MM.1S (cell line): ENCODE results near the gene WSB2.

ENCODE experiments used
- DNase-seq: peaks from one replicate; pipeline ENCODE4 v3.0.0-alpha.2; 2015
- H2AFZ ChIP-seq: fragments of 300-600 bp; sonication (generic); 2 replicates; pipeline ENCODE4 v1.6.0; 2016; ENCODE audit warnings: antibody characterized with exemption, low read length
- H3F3A ChIP-seq: fragments of 300-600 bp; sonication (generic); 2 replicates; pipeline ENCODE4 v1.6.1; 2016; ENCODE audit warnings: mild to moderate bottlenecking, antibody characterized with exemption, low read length, moderate library complexity, mixed read lengths; ENCODE audit not compliant: insufficient read depth
- H3K27ac ChIP-seq: fragments of 300-600 bp; sonication (generic); 2 replicates; pipeline ENCODE4 v1.5.1; 2016; ENCODE audit warnings: mild to moderate bottlenecking, low read length
- H3K27me3 ChIP-seq: fragments of 300-600 bp; sonication (generic); replicated peaks from 2 replicates; pipeline ENCODE4 v1.6.0; 2016; ENCODE audit warnings: low read length; ENCODE audit not compliant: insufficient read depth
- H3K36me3 ChIP-seq: fragments of 300-600 bp; sonication (generic); replicated peaks from 2 replicates; pipeline ENCODE4 v1.6.1; 2016; ENCODE audit warnings: mild to moderate bottlenecking, low read length, mixed read lengths; ENCODE audit not compliant: insufficient read depth
- H3K4me1 ChIP-seq: fragments of 300-600 bp; sonication (generic); 2 replicates; pipeline ENCODE4 v1.6.1; 2016; ENCODE audit warnings: low read length, mixed read lengths
- H3K4me2 ChIP-seq: fragments of 300-600 bp; sonication (generic); 2 replicates; pipeline ENCODE4 v1.6.0; 2016; ENCODE audit warnings: low read depth, low read length
- H3K4me3 ChIP-seq: fragments of 300-600 bp; sonication (generic); 2 replicates; pipeline ENCODE4 v1.5.1; 2016; ENCODE audit warnings: low read length, mixed read lengths
- H3K79me2 ChIP-seq: fragments of 300-600 bp; sonication (generic); 2 replicates; pipeline ENCODE4 v1.6.1; 2016; ENCODE audit warnings: mixed run types, low read length, mixed read lengths
- H3K9ac ChIP-seq: fragments of 300-600 bp; sonication (generic); 2 replicates; pipeline ENCODE4 v1.6.1; 2016; ENCODE audit warnings: low read length, mixed read lengths
- H3K9me2 ChIP-seq: fragments of 300-600 bp; sonication (generic); replicated peaks from 2 replicates; pipeline ENCODE4 v1.6.1; 2016; ENCODE audit warnings: mild to moderate bottlenecking, low read length, mixed read lengths; ENCODE audit not compliant: insufficient read depth
- H3K9me3 ChIP-seq: fragments of 300-600 bp; sonication (generic); replicated peaks from 2 replicates; pipeline ENCODE4 v1.6.1; 2016; ENCODE audit warnings: mild to moderate bottlenecking, low read length, mixed read lengths; ENCODE audit not compliant: insufficient read depth
- H4K20me1 ChIP-seq: fragments of 300-600 bp; sonication (generic); 2 replicates; pipeline ENCODE4 v1.6.1; 2016; ENCODE audit warnings: mild to moderate bottlenecking, low read length, moderate library complexity, mixed read lengths; ENCODE audit not compliant: insufficient read depth
- EZH2 ChIP-seq: fragments of 300-600 bp; sonication (generic); optimal IDR thresholded peaks from 2 replicates; pipeline ENCODE3; 2017; ENCODE audit warnings: low read depth, mild to moderate bottlenecking, antibody characterized with exemption, low read length, mixed read lengths
- EZH2phosphoT487 ChIP-seq: fragments of 300-600 bp; sonication (generic); IDR thresholded peaks from 2 replicates; pipeline ENCODE4 v1.6.1; 2018; ENCODE audit warnings: antibody characterized with exemption, low read length
- TF ChIP-seq, protein P1 (sequence below): fragments of 300-600 bp; sonication (generic); IDR thresholded peaks from 2 replicates; pipeline ENCODE4 v1.5.1; 2016; ENCODE audit warnings: antibody characterized with exemption, low read length, mixed read lengths

WSB2 gene

GRCh38 chr12:118107011-118107410, 46.0 kb upstream of the WSB2 start:
- Histone ChIP-seq H3F3A (no peaks in the 10 kb centered on the region), H3K9me2 (no peaks in the 10 kb centered on the region), H3K4me3 (no peak overlapping the region), H4K20me1 (no peaks in the 10 kb centered on the region), H3K4me1 (no peaks in the 10 kb centered on the region), H3K27me3 (0 out of 2 replicates have a peak, but pooled peaks cover 4% of the 10 kb centered on the region), H2AFZ (no peak overlapping the region), H3K9me3 (no peaks in the 10 kb centered on the region), H3K27ac (no peak overlapping the region), H3K36me3 (no peaks in the 10 kb centered on the region), H3K4me2 (no peak overlapping the region), H3K9ac (no peak overlapping the region), H3K79me2 (no peaks in the 10 kb centered on the region)
- no peak for TF ChIP-seq EZH2
- TF ChIP-seq EZH2phosphoT487: no peak
- TF ChIP-seq, protein P1, sequence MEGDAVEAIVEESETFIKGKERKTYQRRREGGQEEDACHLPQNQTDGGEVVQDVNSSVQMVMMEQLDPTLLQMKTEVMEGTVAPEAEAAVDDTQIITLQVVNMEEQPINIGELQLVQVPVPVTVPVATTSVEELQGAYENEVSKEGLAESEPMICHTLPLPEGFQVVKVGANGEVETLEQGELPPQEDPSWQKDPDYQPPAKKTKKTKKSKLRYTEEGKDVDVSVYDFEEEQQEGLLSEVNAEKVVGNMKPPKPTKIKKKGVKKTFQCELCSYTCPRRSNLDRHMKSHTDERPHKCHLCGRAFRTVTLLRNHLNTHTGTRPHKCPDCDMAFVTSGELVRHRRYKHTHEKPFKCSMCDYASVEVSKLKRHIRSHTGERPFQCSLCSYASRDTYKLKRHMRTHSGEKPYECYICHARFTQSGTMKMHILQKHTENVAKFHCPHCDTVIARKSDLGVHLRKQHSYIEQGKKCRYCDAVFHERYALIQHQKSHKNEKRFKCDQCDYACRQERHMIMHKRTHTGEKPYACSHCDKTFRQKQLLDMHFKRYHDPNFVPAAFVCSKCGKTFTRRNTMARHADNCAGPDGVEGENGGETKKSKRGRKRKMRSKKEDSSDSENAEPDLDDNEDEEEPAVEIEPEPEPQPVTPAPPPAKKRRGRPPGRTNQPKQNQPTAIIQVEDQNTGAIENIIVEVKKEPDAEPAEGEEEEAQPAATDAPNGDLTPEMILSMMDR: no peak
- DNase-seq: no peak

DNA sequence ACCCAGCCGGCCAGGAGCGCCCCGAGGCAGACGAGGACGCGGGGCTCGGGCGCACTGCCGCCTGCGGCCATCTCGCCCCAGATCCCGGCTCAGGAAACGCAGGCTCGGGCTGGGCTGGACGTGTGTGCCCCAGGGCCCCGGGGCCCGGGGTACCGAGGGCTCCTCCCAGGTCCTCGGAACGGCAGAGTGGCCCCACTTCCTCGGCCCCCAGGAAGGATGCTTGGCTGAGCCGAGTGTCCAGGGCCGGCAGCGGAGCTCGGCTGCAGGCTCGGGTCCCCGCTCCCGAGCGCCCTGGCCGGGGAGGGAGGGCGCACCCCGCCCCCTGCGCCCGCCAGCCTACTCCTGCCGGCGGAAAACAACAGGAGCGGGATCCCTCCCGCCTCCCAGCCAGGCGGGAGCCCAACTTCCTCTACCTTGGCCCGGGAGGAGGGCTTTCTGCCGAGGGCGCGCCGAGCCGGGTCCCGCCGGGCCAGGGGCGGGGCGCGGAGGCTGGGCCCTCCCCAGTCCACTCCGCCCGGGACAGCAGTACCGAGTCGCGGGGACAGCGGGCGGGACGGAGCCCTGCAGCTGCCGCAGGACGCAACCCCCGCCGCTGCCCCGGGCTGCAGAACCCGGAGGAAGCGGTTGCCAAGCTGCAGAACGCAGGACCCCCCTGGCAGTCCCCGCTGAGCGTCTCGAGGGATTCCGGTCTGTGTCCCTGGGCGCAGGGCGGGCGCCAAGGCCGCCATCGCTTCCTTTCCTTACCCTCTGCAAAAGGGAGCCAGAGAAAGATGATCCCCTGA, 42.8 kb upstream of the WSB2 start, which contains the start of gene VSIG10:
Gene VSIG10, minus strand, starts transcription at position 411 of the 782 bp plus-strand sequence. Its CDS starts 340 bp downstream, at position 71.
- Histone ChIP-seq H3K9ac (no peak within 1 kb of the TSS), H3K27ac (no peak within 1 kb of the TSS)
- no peak for DNase-seq

DNA sequence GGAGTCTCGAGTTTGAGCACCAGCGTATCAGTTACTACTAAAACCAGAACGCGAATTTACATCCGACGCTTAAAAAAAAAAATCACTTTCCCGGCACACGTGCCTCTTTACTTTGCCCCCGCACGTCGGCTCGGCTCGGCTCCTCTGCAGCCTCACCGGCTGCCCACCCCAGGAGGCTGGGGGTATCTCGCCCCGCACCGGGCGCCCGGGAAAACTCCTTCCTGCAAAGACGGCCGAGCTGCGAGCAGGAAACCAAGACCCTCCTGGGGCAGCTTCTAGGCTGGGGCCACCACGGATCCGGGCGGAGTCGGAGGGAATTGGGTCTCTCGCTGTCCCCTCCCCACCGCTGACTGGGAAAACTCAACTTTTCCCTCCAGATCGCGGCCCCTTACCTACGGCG, 42.2 kb upstream of the WSB2 start:
- no peaks in the 10 kb centered on the region for H3K4me1 ChIP-seq
- H4K20me1 ChIP-seq: no peaks in the 10 kb centered on the region
- no peaks in the 10 kb centered on the region for H3K9me2 ChIP-seq
- H3K9me3 ChIP-seq: no peaks in the 10 kb centered on the region
- H3K4me2 ChIP-seq: peak overlapping the region; percentile 27; the same call in 1 of the 2 replicates
- H3K27ac ChIP-seq: no peak overlapping the region
- no peaks in the 10 kb centered on the region for H3K79me2 ChIP-seq
- H2AFZ ChIP-seq: no peak overlapping the region
- no peaks in the 10 kb centered on the region for H3F3A ChIP-seq
- TF ChIP-seq EZH2phosphoT487 (no peak), EZH2 (no peak)
- TF ChIP-seq, protein P1: no peak
- peak overlapping the region; percentile 46; the same call in 1 of the 2 replicates for H3K4me3 ChIP-seq
- DNase-seq: no peak
- no peaks in the 10 kb centered on the region for H3K36me3 ChIP-seq
- H3K27me3 ChIP-seq: 0 out of 2 replicates have a peak, but pooled peaks cover 4% of the 10 kb centered on the region
- no peak overlapping the region for H3K9ac ChIP-seq

More for the DNA sequence above, 42.8 kb upstream of the WSB2 start, which contains the start of gene VSIG10:
- Histone ChIP-seq H3K4me3 (peak within 1 kb of the TSS; percentile 46; the same call in 1 of the 2 replicates), H2AFZ (no peak within 1 kb of the TSS), H3K36me3 (no peaks in the 10 kb centered on the region), H4K20me1 (no peaks in the 10 kb centered on the region), H3K27me3 (0 out of 2 replicates have a peak, but pooled peaks cover 4% of the 10 kb centered on the region), H3K4me1 (no peaks in the 10 kb centered on the region), H3K79me2 (no peaks in the 10 kb centered on the region), H3K9me3 (no peaks in the 10 kb centered on the region), H3K4me2 (peak within 1 kb of the TSS; percentile 27), H3K9me2 (no peaks in the 10 kb centered on the region), H3F3A (no peaks in the 10 kb centered on the region)
- TF ChIP-seq EZH2 (no peak), EZH2phosphoT487 (no peak)
- TF ChIP-seq, protein P1: no peak
